GM12878 (cell line): ENCODE results near the gene DAAM2. TPM values are rescaled to one million over a fixed set of nuclear protein-coding genes. Genes with fewer than 3 reads are reported as not detected.

Experiments
- ATAC-seq: fragments of 200-7000 bp; cut with Tn5 transposase; 3 replicates; pipeline ENCODE4 v1.9.1; 2020; ENCODE audit warnings: mild to moderate bottlenecking, moderate library complexity
- BruUV-seq: library from RNA; stranded (reverse); fragments of 400-500 nt; replicated peaks from 2 replicates; lab custom pipeline; 2021; lab: Mats Ljungman, UMichigan
- CTCF ChIA-PET: fragments of 300-600 bp; sonication (Branson Sonifier 250); formaldehyde crosslinking; extraction: SDS; loops from one replicate; lab custom pipeline; 2021; ENCODE audit warnings: inconsistent platforms; lab: Yijun Ruan, JAX
- POLR2A ChIA-PET: fragments of 350-600 bp; formaldehyde crosslinking; extraction: SDS; loops from one replicate; lab custom pipeline; 2021; ENCODE audit warnings: inconsistent platforms; lab: Charles Lee
- RAD21 ChIA-PET: fragments of 300-600 bp; sonication (Branson Sonifier 250); formaldehyde crosslinking; loops from one replicate; lab custom pipeline; 2023; ENCODE audit warnings: antibody characterized with exemption; ENCODE audit not compliant: unreplicated experiment; lab: Charles Lee
- SMC1A ChIA-PET: fragments of 300-600 bp; sonication (Branson Sonifier 250); formaldehyde crosslinking; loops from one replicate; lab custom pipeline; 2023; ENCODE audit not compliant: unreplicated experiment, uncharacterized antibody; lab: Charles Lee
- DNase-seq: peaks from one replicate; pipeline ENCODE4 v3.0.0-alpha.2; 2011; ENCODE audit warnings: low read depth, low spot score
- FAIRE-seq: peaks from 3 replicates; lab custom pipeline; 2011; peaks lifted over from hg19 to GRCh38; lab: Jason Lieb, UNC
- H2AFZ ChIP-seq: 2 replicates; pipeline ENCODE4 v1.6.0; 2011; ENCODE audit warnings: low read depth, low read length, control low read depth; ENCODE audit not compliant: control insufficient read depth
- H3K27ac ChIP-seq: 2 replicates; pipeline ENCODE4 v1.5.1; 2011; ENCODE audit warnings: control low read depth; ENCODE audit not compliant: control insufficient read depth, insufficient read depth
- H3K27me3 ChIP-seq, 2 experiments: replicated peaks in 1 of 2; 2 replicates each; pipeline versions ENCODE4 v1.6.0 to v1.6.1; 2011; ENCODE audit warnings: low read length in 1 of 2; ENCODE audit not compliant: control insufficient read depth in 2 of 2, insufficient read depth in 2 of 2
- H3K36me3 ChIP-seq, 2 experiments: 2 replicates each; pipeline ENCODE4 v1.5.1; 2011; ENCODE audit warnings: low read length in 1 of 2; ENCODE audit not compliant: control insufficient read depth in 2 of 2, insufficient read depth in 2 of 2
- H3K4me1 ChIP-seq: 2 replicates; pipeline ENCODE4 v1.6.1; 2011; ENCODE audit warnings: mild to moderate bottlenecking, low read length, moderate library complexity, mixed read lengths; ENCODE audit not compliant: control insufficient read depth, insufficient read depth
- H3K4me2 ChIP-seq: 2 replicates; pipeline ENCODE4 v1.6.0; 2011; ENCODE audit warnings: control low read depth; ENCODE audit not compliant: control insufficient read depth, insufficient read depth
- H3K4me3 ChIP-seq: fragments of 200-600 bp; sonication (generic); 2 replicates; pipeline ENCODE4 v1.5.1; 2016
- H3K79me2 ChIP-seq: 2 replicates; pipeline ENCODE4 v1.6.0; 2011; ENCODE audit warnings: low read length; ENCODE audit not compliant: control insufficient read depth, insufficient read depth
- H3K9ac ChIP-seq: 2 replicates; pipeline ENCODE4 v1.8.0; 2011; ENCODE audit warnings: low read length, control low read depth, mixed read lengths; ENCODE audit not compliant: control insufficient read depth, insufficient read depth
- H3K9me3 ChIP-seq: replicated peaks from 3 replicates; pipeline ENCODE4 v1.5.1; 2011; ENCODE audit warnings: mild to moderate bottlenecking, low read length; ENCODE audit not compliant: control insufficient read depth, insufficient read depth
- H4K20me1 ChIP-seq: 2 replicates; pipeline ENCODE4 v1.6.0; 2011; ENCODE audit not compliant: control insufficient read depth, insufficient read depth
- ATF3 ChIP-seq: IDR thresholded peaks from 2 replicates; pipeline ENCODE4 v1.6.1; 2011; ENCODE audit warnings: low read depth, mild to moderate bottlenecking, low read length, moderate library complexity, borderline replicate concordance; ENCODE audit errors: extremely low read depth
- GABPA ChIP-seq: IDR thresholded peaks from 2 replicates; pipeline ENCODE4 v1.6.1; 2014; ENCODE audit warnings: antibody characterized with exemption, low read depth, mild to moderate bottlenecking, inconsistent platforms
- MTA2 ChIP-seq: fragments of 450-650 bp; IDR thresholded peaks from 2 replicates; pipeline ENCODE4 v1.6.1; 2016; ENCODE audit warnings: low read depth, mild to moderate bottlenecking, moderate library complexity
- NFXL1 ChIP-seq: fragments of 450-650 bp; IDR thresholded peaks from 2 replicates; pipeline ENCODE4 v1.6.1; 2017; ENCODE audit warnings: antibody characterized with exemption, mild to moderate bottlenecking, borderline replicate concordance
- NFYB ChIP-seq: IDR thresholded peaks from 2 replicates; pipeline ENCODE4 v1.6.1; 2011; ENCODE audit warnings: low read depth, mild to moderate bottlenecking, low read length, improper control_type of control experiment, moderate library complexity; ENCODE audit not compliant: insufficient read depth
- NKRF ChIP-seq: fragments of 450-650 bp; conservative IDR thresholded peaks from 2 replicates; pipeline ENCODE4 v1.6.1; 2017; ENCODE audit warnings: mild to moderate bottlenecking, moderate library complexity
- NR2C1 ChIP-seq: fragments of 450-650 bp; IDR thresholded peaks from 2 replicates; pipeline ENCODE4 v1.6.1; 2017; ENCODE audit warnings: antibody characterized with exemption, mild to moderate bottlenecking, moderate library complexity
- NR2F1 ChIP-seq: fragments of 450-650 bp; conservative IDR thresholded peaks from 2 replicates; pipeline ENCODE4 v1.6.1; 2017; ENCODE audit warnings: mild to moderate bottlenecking
- PAX8 ChIP-seq: fragments of 450-650 bp; IDR thresholded peaks from 2 replicates; pipeline ENCODE4 v1.6.1; 2017; ENCODE audit warnings: mild to moderate bottlenecking, moderate library complexity
- POLR2AphosphoS2 ChIP-seq: IDR thresholded peaks from 2 replicates; pipeline ENCODE4 v1.6.1; 2011; ENCODE audit warnings: low read depth, mild to moderate bottlenecking, low read length, improper control_type of control experiment, moderate library complexity
- RUNX3 ChIP-seq: IDR thresholded peaks from 2 replicates; pipeline ENCODE4 v1.6.1; 2012; ENCODE audit warnings: low read length, inconsistent platforms
- SMAD1 ChIP-seq: fragments of 450-650 bp; IDR thresholded peaks from 2 replicates; pipeline ENCODE4 v1.6.1; 2018; ENCODE audit warnings: mild to moderate bottlenecking, low read depth; ENCODE audit not compliant: partially characterized antibody
- ZBED1 ChIP-seq: IDR thresholded peaks from 2 replicates; pipeline ENCODE4 v1.6.1; 2016; ENCODE audit warnings: borderline replicate concordance
- ZNF384 ChIP-seq: IDR thresholded peaks from 2 replicates; pipeline ENCODE4 v1.6.1; 2012; ENCODE audit warnings: low read depth, mild to moderate bottlenecking, low read length, improper control_type of control experiment, borderline replicate concordance
- ZNF687 ChIP-seq: fragments of 450-650 bp; IDR thresholded peaks from 2 replicates; pipeline ENCODE4 v1.6.1; 2017; ENCODE audit warnings: mild to moderate bottlenecking, moderate library complexity
- WGBS: methylation state at CpG from one replicate; pipeline ENCODE4 v1.1.6; 2016; ENCODE audit warnings: low lambda C conversion rate; ENCODE audit not compliant: insufficient replicate concordance, insufficient coverage; ENCODE audit errors: missing lambda C conversion rate; 5-methylcytosine and 5-hydroxymethylcytosine counted together
- in situ Hi-C: fragments of 300-500 bp; cut with MboI; formaldehyde crosslinking; loops from 9 replicates; pipeline ENCODE4 v1.14.3; 2018; ENCODE audit warnings: mixed read lengths
- intact Hi-C: fragments of 100-400 bp; cut with micrococcal nuclease; formaldehyde crosslinking; loops from one replicate; pipeline ENCODE4 v1.14.2; 2022; ENCODE audit not compliant: unreplicated experiment
- polyA plus RNA-seq, 11 experiments: library from polyadenylated mRNA; depleted of rRNA in 4 of 11; unstranded in 6 of 11; stranded (reverse) in 5 of 11; fragments of >200 nt; fragmentation: Nextera tagmentation in 4 of 11; fragmentation: Illumina TruSeq in 1 of 11; extraction: Ambion mirVana in 4 of 11; extraction: Trizol in 1 of 11; gene quantifications; 1 replicate in 1 of 11; 2 replicates in 10 of 11; pipeline versions ENCODE4 v1.2.1 to v1.2.3, GENCODE V29; 2011 to 2016; ENCODE audit warnings: inconsistent platforms in 2 of 11, missing spikeins in 2 of 11, low read depth in 1 of 11
- total RNA-seq, 4 experiments: library from RNA; depleted of rRNA in 3 of 4; stranded (reverse); fragments of >200 nt in 3 of 4; fragmentation: Illumina TruSeq in 1 of 4; extraction: Trizol in 1 of 4; gene quantifications; 2 replicates each; pipeline versions ENCODE4 v1.2.1 to v1.2.3, GENCODE V29; 2013 to 2021

Gene DAAM2
- total and polyA plus RNA-seq, 10 of the 15 experiments (the other 5 are each of a cell fraction or from before 2014, with no cell fraction given): 0.05 to 0.22 TPM; not detected in 8

- Histone ChIP-seq H3K79me2 (no peaks in the 10 kb centered on the region), H3K27ac (no peak overlapping the region), H2AFZ (no peak overlapping the region), H4K20me1 (no peaks in the 10 kb centered on the region), H3K4me3 (no peak overlapping the region), H3K9me3 (no peaks in the 10 kb centered on the region), H3K36me3 (no peaks in the 10 kb centered on the region), H3K4me1 (no peaks in the 10 kb centered on the region), H3K4me2 (no peak overlapping the region), H3K27me3 (peaks cover 0 to 1% of the 10 kb centered on the region in 2 experiments; a peak in 1 of 4 replicates), H3K9ac (no peak overlapping the region)
- no TSS peak for BruUV-seq
- ChIA-PET CTCF (no interaction called here), POLR2A (no interaction called here), RAD21 (no interaction called here), SMC1A (no interaction called here)
- intact Hi-C loops (no loop called here), in situ Hi-C loops (no loop called here)
- no peak for DNase-seq
- TF ChIP-seq POLR2AphosphoS2 (no peak), ATF3 (no peak), NFXL1 (no peak), NR2C1 (no peak), NR2F1 (no peak), MTA2 (no peak), NKRF (no peak), ZNF687 (no peak), ZBED1 (no peak), RUNX3 (no peak), SMAD1 (no peak), NFYB (no peak), PAX8 (no peak), ZNF384 (no peak), GABPA (no peak)
- 35% methylated on average over 10 of the region's 10 CpGs for WGBS
- ATAC-seq: no peak
- FAIRE-seq: no peak
Observed at GRCh38 chr6:39901116-39901655, 109.0 kb downstream of the DAAM2 start.
